GM21526 (cell line): ENCODE measurements around the gene PARP2.
A peak's percentile ranks its signal among the peaks of the same experiment; 100 is the strongest.
"Not testable (repeated sequence)": the region's sequence is repeated elsewhere in the genome, so short reads cannot be mapped to it uniquely, and the experiment has no call there.

Experiments used
- ATAC-seq: cut with Tn5 transposase; IDR thresholded peaks from one replicate; pipeline ENCODE4 v1.9.1; 2021; ENCODE audit warnings: moderate library complexity; ENCODE audit not compliant: unreplicated experiment, low FRiP score

PARP2 gene

GRCh38 chr14:20343092-20343861, at the start of gene PARP2:
TSS of gene PARP2 (plus strand) at chr14:20343635. CDS start at chr14:20343642, 7 bp downstream.
- peak; percentile 85 for ATAC-seq

- ATAC-seq = no peak
These were observed 48.8 kb upstream of the PARP2 start for GRCh38 chr14:20294636-20295035.

- no peak for ATAC-seq
These were observed 48.4 kb upstream of the PARP2 start for GRCh38 chr14:20295067-20295466.

- ATAC-seq = no peak
These were observed 41.2 kb upstream of the PARP2 start for GRCh38 chr14:20302042-20302755.

GRCh38 chr14:20305265-20306078, 38.0 kb upstream of the PARP2 start, which contains the start of gene TTC5:
TSS of gene TTC5 (minus strand) at chr14:20305951. CDS start at chr14:20305937, 14 bp downstream.
- ATAC-seq = peak; percentile 94

- ATAC-seq = peak; percentile 11
These were observed 37.4 kb upstream of the PARP2 start for GRCh38 chr14:20306079-20306423.

- ATAC-seq = no peak
These were observed 29.4 kb upstream of the PARP2 start for GRCh38 chr14:20314026-20314425.

GRCh38 chr14:20317720-20318119, 25.7 kb upstream of the PARP2 start:
- ATAC-seq = no peak

GRCh38 chr14:20327005-20327869, 16.2 kb upstream of the PARP2 start:
- ATAC-seq = no peak

- ATAC-seq = no peak
These were observed 14.7 kb upstream of the PARP2 start for GRCh38 chr14:20328705-20329104.

GRCh38 chr14:20329355-20329754, 14.1 kb upstream of the PARP2 start:
- ATAC-seq = no peak

GRCh38 chr14:20331053-20331613, 12.3 kb upstream of the PARP2 start:
- no peak for ATAC-seq

GRCh38 chr14:20332431-20332787, 11.0 kb upstream of the PARP2 start:
- no peak for ATAC-seq

GRCh38 chr14:20332788-20333493, 10.5 kb upstream of the PARP2 start, which contains the start of gene CCNB1IP1:
TSS of gene CCNB1IP1 (minus strand) at chr14:20333279. CDS start at chr14:20316523, 16,756 bp downstream.
- peak; percentile 94 for ATAC-seq

GRCh38 chr14:20333494-20333841, 10.0 kb upstream of the PARP2 start:
- ATAC-seq = no peak

GRCh38 chr14:20334017-20334416, 9.4 kb upstream of the PARP2 start:
- ATAC-seq = no peak

- ATAC-seq = not testable (repeated sequence)
These were observed 2.4 kb upstream of the PARP2 start for GRCh38 chr14:20341032-20341431.

GRCh38 chr14:20341646-20342045, 1.8 kb upstream of the PARP2 start:
- no peak for ATAC-seq

- no peak for ATAC-seq
These were observed 406 bp downstream of the PARP2 start for GRCh38 chr14:20343862-20344220.
